Measurements from ENCODE around the gene CCDC174.

DNA sequence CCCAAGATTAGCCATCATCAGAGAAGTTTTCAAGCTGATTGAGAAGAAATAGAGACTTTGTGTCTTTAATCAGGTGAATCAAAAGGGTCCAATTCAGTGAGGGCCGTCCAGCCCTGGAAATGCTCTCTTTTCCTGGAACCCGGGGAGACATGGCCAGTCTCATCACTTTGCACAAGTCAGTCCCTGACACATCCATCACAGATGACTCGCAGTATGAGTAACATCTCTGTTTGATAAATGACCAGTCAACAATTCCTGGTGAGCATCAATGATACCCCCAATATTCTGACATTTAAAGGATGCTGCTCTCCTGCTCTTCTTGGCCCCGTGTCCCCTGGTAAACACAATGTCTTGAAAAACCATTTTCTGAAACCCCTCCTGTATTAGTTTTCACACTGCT, 50.1 kb downstream of the CCDC174 start:
- TF ChIP-seq, protein P1, sequence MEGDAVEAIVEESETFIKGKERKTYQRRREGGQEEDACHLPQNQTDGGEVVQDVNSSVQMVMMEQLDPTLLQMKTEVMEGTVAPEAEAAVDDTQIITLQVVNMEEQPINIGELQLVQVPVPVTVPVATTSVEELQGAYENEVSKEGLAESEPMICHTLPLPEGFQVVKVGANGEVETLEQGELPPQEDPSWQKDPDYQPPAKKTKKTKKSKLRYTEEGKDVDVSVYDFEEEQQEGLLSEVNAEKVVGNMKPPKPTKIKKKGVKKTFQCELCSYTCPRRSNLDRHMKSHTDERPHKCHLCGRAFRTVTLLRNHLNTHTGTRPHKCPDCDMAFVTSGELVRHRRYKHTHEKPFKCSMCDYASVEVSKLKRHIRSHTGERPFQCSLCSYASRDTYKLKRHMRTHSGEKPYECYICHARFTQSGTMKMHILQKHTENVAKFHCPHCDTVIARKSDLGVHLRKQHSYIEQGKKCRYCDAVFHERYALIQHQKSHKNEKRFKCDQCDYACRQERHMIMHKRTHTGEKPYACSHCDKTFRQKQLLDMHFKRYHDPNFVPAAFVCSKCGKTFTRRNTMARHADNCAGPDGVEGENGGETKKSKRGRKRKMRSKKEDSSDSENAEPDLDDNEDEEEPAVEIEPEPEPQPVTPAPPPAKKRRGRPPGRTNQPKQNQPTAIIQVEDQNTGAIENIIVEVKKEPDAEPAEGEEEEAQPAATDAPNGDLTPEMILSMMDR (IDR thresholded peaks at IDR 0.05; ENCODE audit: low read length), result no peak
- TF ChIP-seq EZH2 (IDR thresholded peaks at IDR 0.05; ENCODE audit: borderline replicate concordance, low read length), result no peak
